Measurements from ENCODE around the gene PRKAG1. TPM values are rescaled to one million over a fixed set of nuclear protein-coding genes. Genes with fewer than 3 reads are reported as not detected.

PRKAG1 gene
- total RNA-seq, 1 donor from 2014 or later: 47.1 TPM

DNA sequence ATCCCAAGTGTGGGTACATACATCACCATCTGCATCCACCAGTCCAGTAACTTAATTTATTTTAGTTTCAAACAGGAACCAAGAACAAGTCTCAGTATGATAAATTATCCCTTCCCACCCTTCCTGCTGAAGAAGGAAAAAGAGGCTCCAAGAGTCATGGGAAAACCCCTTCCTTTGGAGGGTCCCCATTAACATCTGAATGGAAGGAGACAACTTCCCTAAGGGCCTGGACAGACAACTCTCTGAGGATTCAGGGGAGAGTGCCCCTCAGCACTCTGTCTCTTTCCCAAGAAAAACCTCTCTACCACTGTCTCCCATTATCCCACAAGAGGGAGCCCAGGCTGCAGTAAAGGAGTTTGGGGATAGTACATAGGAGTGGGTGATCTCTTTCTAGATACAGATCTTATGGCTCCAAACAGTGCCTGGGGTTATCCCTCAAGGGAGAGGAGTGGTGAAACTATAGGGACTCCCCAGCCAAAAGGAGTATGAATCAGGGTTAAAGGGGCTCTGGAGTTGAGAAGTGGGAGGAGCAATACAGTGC, 53.2 kb downstream of the PRKAG1 start:
- H3K4me1 ChIP-seq (ENCODE audit: insufficient read depth, low read length): peaks cover 5% of the 10 kb centered on the region
- no peak for FAIRE-seq
- H3K36me3 ChIP-seq (ENCODE audit: insufficient read depth, low read length): no peaks in the 10 kb centered on the region
- H3K4me1 Mint-ChIP-seq (ENCODE audit: low read depth, unreplicated experiment): peaks cover 2% of the 10 kb centered on the region
- H3K27ac ChIP-seq (ENCODE audit: low read depth, low read length): no peak overlapping the region
- H3K4me3 ChIP-seq (ENCODE audit: insufficient read depth, low read depth, low read length): no peak overlapping the region
- H3K4me3 Mint-ChIP-seq (ENCODE audit: unreplicated experiment): peak overlapping the region; percentile 67
- H3K27me3 ChIP-seq (ENCODE audit: insufficient read depth, low read length): peaks cover 51% of the 10 kb centered on the region
- H3K27ac Mint-ChIP-seq (ENCODE audit: unreplicated experiment): no peak overlapping the region
- DNase-seq (ENCODE audit: low read depth): no peak
- no peak for TF ChIP-seq EZH2 (IDR thresholded peaks at IDR 0.05; ENCODE audit: insufficient read depth, low read length)
- TF ChIP-seq, protein P1, sequence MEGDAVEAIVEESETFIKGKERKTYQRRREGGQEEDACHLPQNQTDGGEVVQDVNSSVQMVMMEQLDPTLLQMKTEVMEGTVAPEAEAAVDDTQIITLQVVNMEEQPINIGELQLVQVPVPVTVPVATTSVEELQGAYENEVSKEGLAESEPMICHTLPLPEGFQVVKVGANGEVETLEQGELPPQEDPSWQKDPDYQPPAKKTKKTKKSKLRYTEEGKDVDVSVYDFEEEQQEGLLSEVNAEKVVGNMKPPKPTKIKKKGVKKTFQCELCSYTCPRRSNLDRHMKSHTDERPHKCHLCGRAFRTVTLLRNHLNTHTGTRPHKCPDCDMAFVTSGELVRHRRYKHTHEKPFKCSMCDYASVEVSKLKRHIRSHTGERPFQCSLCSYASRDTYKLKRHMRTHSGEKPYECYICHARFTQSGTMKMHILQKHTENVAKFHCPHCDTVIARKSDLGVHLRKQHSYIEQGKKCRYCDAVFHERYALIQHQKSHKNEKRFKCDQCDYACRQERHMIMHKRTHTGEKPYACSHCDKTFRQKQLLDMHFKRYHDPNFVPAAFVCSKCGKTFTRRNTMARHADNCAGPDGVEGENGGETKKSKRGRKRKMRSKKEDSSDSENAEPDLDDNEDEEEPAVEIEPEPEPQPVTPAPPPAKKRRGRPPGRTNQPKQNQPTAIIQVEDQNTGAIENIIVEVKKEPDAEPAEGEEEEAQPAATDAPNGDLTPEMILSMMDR (IDR thresholded peaks at IDR 0.05; ENCODE audit: insufficient read depth, low read depth, low read length): peak; percentile 22
- H4K20me1 ChIP-seq (ENCODE audit: insufficient read depth, low read length): peaks cover 8% of the 10 kb centered on the region
- no peak overlapping the region for H2AFZ ChIP-seq (ENCODE audit: low read depth, low read length)
- H3K36me3 Mint-ChIP-seq (ENCODE audit: low read depth, unreplicated experiment): no peaks in the 10 kb centered on the region
- H3K79me2 ChIP-seq (ENCODE audit: insufficient read depth, low read length): no peaks in the 10 kb centered on the region
- H3K9ac ChIP-seq (ENCODE audit: low read length): no peak overlapping the region
- H3K9me3 ChIP-seq (ENCODE audit: insufficient read depth, low read depth, low read length): no peaks in the 10 kb centered on the region
- H3K9me3 Mint-ChIP-seq (ENCODE audit: unreplicated experiment): no peaks in the 10 kb centered on the region
- peaks cover 35% of the 10 kb centered on the region for H3K27me3 Mint-ChIP-seq (ENCODE audit: low read depth, unreplicated experiment)
- no peak overlapping the region for H3K4me2 ChIP-seq (ENCODE audit: low read length)

GRCh38 chr12:48961801-48962200, 56.8 kb downstream of the PRKAG1 start:
- no peak overlapping the region for H3K27ac ChIP-seq (ENCODE audit: low read depth, low read length)
- Mint-ChIP-seq H3K4me1 (ENCODE audit: low read depth, unreplicated experiment) (peaks cover 2% of the 10 kb centered on the region), H3K27ac (ENCODE audit: unreplicated experiment) (no peak overlapping the region), H3K36me3 (ENCODE audit: low read depth, unreplicated experiment) (no peaks in the 10 kb centered on the region), H3K27me3 (ENCODE audit: low read depth, unreplicated experiment) (peaks cover 19% of the 10 kb centered on the region), H3K9me3 (ENCODE audit: unreplicated experiment) (no peaks in the 10 kb centered on the region), H3K4me3 (ENCODE audit: unreplicated experiment) (no peak overlapping the region)
- no peak overlapping the region for H3K9ac ChIP-seq (ENCODE audit: low read length)
- DNase-seq (ENCODE audit: low read depth): no peak
- H2AFZ ChIP-seq (ENCODE audit: low read depth, low read length): no peak overlapping the region
- H3K27me3 ChIP-seq (ENCODE audit: insufficient read depth, low read length): peaks cover 29% of the 10 kb centered on the region
- H3K4me3 ChIP-seq (ENCODE audit: insufficient read depth, low read depth, low read length): no peak overlapping the region
- H3K36me3 ChIP-seq (ENCODE audit: insufficient read depth, low read length): no peaks in the 10 kb centered on the region
- H4K20me1 ChIP-seq (ENCODE audit: insufficient read depth, low read length): no peaks in the 10 kb centered on the region
- peaks cover 5% of the 10 kb centered on the region for H3K4me1 ChIP-seq (ENCODE audit: insufficient read depth, low read length)
- no peak for TF ChIP-seq EZH2 (IDR thresholded peaks at IDR 0.05; ENCODE audit: insufficient read depth, low read length)
- TF ChIP-seq, protein P1 (IDR thresholded peaks at IDR 0.05; ENCODE audit: insufficient read depth, low read depth, low read length): no peak
- H3K9me3 ChIP-seq (ENCODE audit: insufficient read depth, low read depth, low read length): no peaks in the 10 kb centered on the region
- H3K4me2 ChIP-seq (ENCODE audit: low read length): no peak overlapping the region
- no peak for FAIRE-seq
- H3K79me2 ChIP-seq (ENCODE audit: insufficient read depth, low read length): peaks cover 5% of the 10 kb centered on the region

- H2AFZ ChIP-seq (ENCODE audit: low read depth, low read length): no peak overlapping the region
- H3K9ac ChIP-seq (ENCODE audit: low read length): no peak overlapping the region
- H3K9me3 Mint-ChIP-seq (ENCODE audit: unreplicated experiment): no peaks in the 10 kb centered on the region
- H3K36me3 ChIP-seq (ENCODE audit: insufficient read depth, low read length): no peaks in the 10 kb centered on the region
- no peak for TF ChIP-seq EZH2 (IDR thresholded peaks at IDR 0.05; ENCODE audit: insufficient read depth, low read length)
- TF ChIP-seq, protein P1 (IDR thresholded peaks at IDR 0.05; ENCODE audit: insufficient read depth, low read depth, low read length): no peak
- H3K4me2 ChIP-seq (ENCODE audit: low read length): no peak overlapping the region
- H3K27ac ChIP-seq (ENCODE audit: low read depth, low read length): no peak overlapping the region
- no peak overlapping the region for H3K4me3 ChIP-seq (ENCODE audit: insufficient read depth, low read depth, low read length)
- peaks cover 2% of the 10 kb centered on the region for H3K4me1 Mint-ChIP-seq (ENCODE audit: low read depth, unreplicated experiment)
- H3K36me3 Mint-ChIP-seq (ENCODE audit: low read depth, unreplicated experiment): no peaks in the 10 kb centered on the region
- H3K4me1 ChIP-seq (ENCODE audit: insufficient read depth, low read length): peaks cover 5% of the 10 kb centered on the region
- peaks cover under 1% of the 10 kb centered on the region for H4K20me1 ChIP-seq (ENCODE audit: insufficient read depth, low read length)
- FAIRE-seq (no peak), DNase-seq (ENCODE audit: low read depth) (no peak)
- no peaks in the 10 kb centered on the region for H3K9me3 ChIP-seq (ENCODE audit: insufficient read depth, low read depth, low read length)
- no peak overlapping the region for H3K4me3 Mint-ChIP-seq (ENCODE audit: unreplicated experiment)
- H3K27me3 ChIP-seq (ENCODE audit: insufficient read depth, low read length): peaks cover 24% of the 10 kb centered on the region
- peaks cover 17% of the 10 kb centered on the region for H3K27me3 Mint-ChIP-seq (ENCODE audit: low read depth, unreplicated experiment)
- no peak overlapping the region for H3K27ac Mint-ChIP-seq (ENCODE audit: unreplicated experiment)
- H3K79me2 ChIP-seq (ENCODE audit: insufficient read depth, low read length): peaks cover 8% of the 10 kb centered on the region
These were observed 57.2 kb downstream of the PRKAG1 start for GRCh38 chr12:48961331-48961730.

Data from astrocyte (in vitro differentiated cells and primary cell).